Prostate gland (tissue), 2 donors: ENCODE data around the gene TUBB6. TPM values are rescaled to one million over a fixed set of nuclear protein-coding genes. Genes with fewer than 3 reads are reported as not detected.

Source experiments
- DNase-seq: peaks from one replicate; pipeline ENCODE4 v3.0.0-alpha.2; 2019; ENCODE audit warnings: low spot score
- H3K27ac ChIP-seq, 2 donors: fragments of 200-600 bp; sonication (generic); 2 replicates each; pipeline ENCODE4 v1.5.1; 2017 to 2019
- H3K27me3 ChIP-seq: fragments of 200-600 bp; sonication (generic); replicated peaks from 2 replicates; pipeline ENCODE4 v1.5.1; 2019; ENCODE audit not compliant: insufficient read depth
- H3K36me3 ChIP-seq, 2 donors: fragments of 200-600 bp; sonication (generic); 1 replicate in 1 of 2; 2 replicates in 1 of 2; pipeline versions ENCODE4 v1.5.1 to v1.8.1; 2017 to 2019
- H3K4me1 ChIP-seq: fragments of 200-600 bp; sonication (generic); replicated peaks from 2 replicates; pipeline ENCODE4 v1.5.1; 2019
- H3K4me3 ChIP-seq, 2 donors: fragments of 200-600 bp; sonication (generic); 2 replicates each; pipeline ENCODE4 v1.5.1; 2017 to 2019
- H3K9me3 ChIP-seq: fragments of 200-600 bp; sonication (generic); 2 replicates; pipeline ENCODE4 v1.5.1; 2017
- CTCF ChIP-seq, 4 experiments: fragments of 200-600 bp in 2 of 4; fragments of 450-650 bp in 2 of 4; sonication (generic) in 2 of 4; IDR thresholded peaks; 1 replicate in 3 of 4; 2 replicates in 1 of 4; pipeline ENCODE4 v1.5.1; 2016 to 2019; ENCODE audit warnings: antibody characterized with exemption in 4 of 4, mild to moderate bottlenecking in 2 of 4, moderate library complexity in 2 of 4
- POLR2A ChIP-seq: fragments of 450-650 bp; IDR thresholded peaks from one replicate; pipeline ENCODE4 v1.6.1; 2016; ENCODE audit warnings: antibody characterized with exemption, mild to moderate bottlenecking
- POLR2AphosphoS5 ChIP-seq: sonication (generic); formaldehyde crosslinking; IDR thresholded peaks from one replicate; pipeline ENCODE4 v1.6.1; 2017; ENCODE audit warnings: antibody characterized with exemption
- WGBS: methylation state at CpG from one replicate; pipeline ENCODE4 v1.1.5; 2018; 5-methylcytosine and 5-hydroxymethylcytosine counted together
- intact Hi-C: fragments of 100-400 bp; cut with DNase I; formaldehyde crosslinking; loops from one replicate; pipeline ENCODE4 v1.14.2; 2022
- total RNA-seq, 2 donors: library from RNA; depleted of rRNA; stranded (reverse); fragments of >200 nt; gene quantifications; one replicate each; pipeline ENCODE4 v1.1.0, GENCODE V29; 2016

Gene TUBB6
- total RNA-seq, 2 donors from 2014 or later: 51.9 to 133 TPM

GRCh38 chr18:12283666-12284065 lies 24.4 kb upstream of the TUBB6 start:
- Histone ChIP-seq H3K4me3 (no peak overlapping the region), H3K27ac (no peak overlapping the region), H3K36me3 (no peaks in the 10 kb centered on the region), H3K27me3 (no peaks in the 10 kb centered on the region), H3K9me3 (no peaks in the 10 kb centered on the region), H3K4me1 (no peaks in the 10 kb centered on the region)
- TF ChIP-seq POLR2A (no peak), CTCF (IDR thresholded peaks at IDR 0.05) (no peak), POLR2AphosphoS5 (no peak)
- whole genome bisulfite sequencing: 70% methylated on average over 1 of the region's 1 CpG
- no peak for DNase-seq
- intact Hi-C loops: no loop called here

- H3K4me3 ChIP-seq: peak overlapping the region; percentile 30 to 33
- no peaks in the 10 kb centered on the region for H3K9me3 ChIP-seq
- DNase-seq: no peak
- WGBS: 51% methylated on average over 18 of the region's 37 CpGs
- H3K27ac ChIP-seq: peak overlapping the region; percentile 65 to 75
- H3K36me3 ChIP-seq: no peaks in the 10 kb centered on the region
- TF ChIP-seq POLR2AphosphoS5: no peak
- TF ChIP-seq CTCF (IDR thresholded peaks at IDR 0.05): no peak
- TF ChIP-seq POLR2A: no peak
- intact Hi-C loops: no loop called here
- no peaks in the 10 kb centered on the region for H3K4me1 ChIP-seq
- H3K27me3 ChIP-seq: no peaks in the 10 kb centered on the region
Observed at GRCh38 chr18:12287131-12287681, 20.8 kb upstream of the TUBB6 start.

GRCh38 chr18:12287684-12288402 lies 20.2 kb upstream of the TUBB6 start:
- 1% methylated on average over 31 of the region's 41 CpGs for WGBS
- TF ChIP-seq POLR2A (peak; percentile 63), POLR2AphosphoS5 (peak; percentile 67), CTCF (IDR thresholded peaks at IDR 0.05) (no peak)
- no peaks in the 10 kb centered on the region for H3K9me3 ChIP-seq
- peak; percentile 47 for DNase-seq
- H3K4me1 ChIP-seq: no peaks in the 10 kb centered on the region
- no peaks in the 10 kb centered on the region for H3K36me3 ChIP-seq
- intact Hi-C loops: loop anchor here (1.0 kb wide), 1 partner anchor 19 kb away; no protein-coding TSS in a partner anchor
- H3K27ac ChIP-seq: peak overlapping the region; percentile 65 to 75
- H3K4me3 ChIP-seq: peak overlapping the region; percentile 30 to 33
- no peaks in the 10 kb centered on the region for H3K27me3 ChIP-seq

- Histone ChIP-seq H3K36me3 (no peaks in the 10 kb centered on the region), H3K27me3 (no peaks in the 10 kb centered on the region)
Observed at GRCh38 chr18:12288403-12288755, 19.7 kb upstream of the TUBB6 start.

More at GRCh38 chr18:12288403-12288755, 19.7 kb upstream of the TUBB6 start:
- Histone ChIP-seq H3K9me3 (no peaks in the 10 kb centered on the region), H3K4me3 (peak overlapping the region; percentile 30 to 33), H3K4me1 (no peaks in the 10 kb centered on the region), H3K27ac (peak overlapping the region in 1 of 2 donors; percentile 65)
- no peak for DNase-seq
- intact Hi-C loops: loop anchor here (1.0 kb wide), 1 partner anchor 19 kb away; no protein-coding TSS in a partner anchor
- TF ChIP-seq POLR2AphosphoS5: no peak
- no peak for TF ChIP-seq CTCF (IDR thresholded peaks at IDR 0.05)
- no peak for TF ChIP-seq POLR2A
- 16% methylated on average over 10 of the region's 10 CpGs for WGBS
